HCT116 (cell line): ENCODE results near the gene CFAP77. TPM values are rescaled to one million over a fixed set of nuclear protein-coding genes. Genes with fewer than 3 reads are reported as not detected.

Experiments used
- ATAC-seq: fragments of 200-7000 bp; cut with Tn5 transposase; 2 replicates; pipeline ENCODE4 v1.9.1; 2020; ENCODE audit warnings: mild to moderate bottlenecking, moderate library complexity
- BruUV-seq: library from RNA; stranded (reverse); fragments of 400-500 nt; replicated peaks from 2 replicates; lab custom pipeline; 2021; lab: Mats Ljungman, UMichigan
- CTCF ChIA-PET: fragments of 300-600 bp; sonication (Branson Sonifier 250); formaldehyde crosslinking; loops from one replicate; lab custom pipeline; 2021; ENCODE audit warnings: antibody characterized with exemption; lab: Charles Lee
- POLR2A ChIA-PET: fragments of 300-600, 350-600 bp; sonication (Branson Sonifier 250); formaldehyde crosslinking; loops from one replicate; lab custom pipeline; 2021; ENCODE audit warnings: antibody characterized with exemption; lab: Charles Lee
- RAD21 ChIA-PET, 2 experiments: fragments of 300-600 bp; sonication (Branson Sonifier 250); formaldehyde crosslinking; loops; one replicate each; lab custom pipeline; 2023; ENCODE audit warnings: low total read pairs in 2 of 2; ENCODE audit not compliant: uncharacterized antibody in 2 of 2, unreplicated experiment in 2 of 2, low non-redundant PET in 1 of 2; lab: Charles Lee
- DNase-seq: peaks from one replicate; pipeline ENCODE4 v3.0.0-alpha.2; 2010; ENCODE audit warnings: low read depth, low spot score
- H2AFZ ChIP-seq: fragments of 200-600 bp; shearing (Covaris generic), sonication (generic); 2 replicates; pipeline ENCODE4 v1.6.1; 2017; ENCODE audit warnings: low read depth, mixed run types, mixed read lengths, antibody characterized with exemption, low read length; ENCODE audit not compliant: poor library complexity, severe bottlenecking
- H3K27ac ChIP-seq: 2 replicates; pipeline ENCODE4 v1.5.1; 2012; ENCODE audit warnings: low read depth, low read length
- H3K27me3 ChIP-seq: fragments of 200-600 bp; sonication (generic); 2 replicates; pipeline ENCODE4 v1.6.1; 2016; ENCODE audit warnings: mixed run types, low read length, mixed read lengths; ENCODE audit not compliant: insufficient read depth
- H3K36me3 ChIP-seq, 2 experiments: fragments of 200-500 bp in 1 of 2; fragments of 200-600 bp in 1 of 2; sonication (Bioruptor generic) in 1 of 2; sonication (generic) in 1 of 2; 2 replicates each; pipeline versions ENCODE4 v1.5.1 to v1.6.1; 2014 to 2016; ENCODE audit warnings: low read length in 2 of 2, inconsistent platforms in 1 of 2, mixed read lengths in 1 of 2, mixed run types in 1 of 2; ENCODE audit not compliant: insufficient read depth in 2 of 2, control insufficient read depth in 1 of 2
- H3K4me1 ChIP-seq, 2 experiments: fragments of 200-600 bp in 1 of 2; sonication (generic) in 1 of 2; 2 replicates each; pipeline versions ENCODE4 v1.5.1 to v1.6.1; 2012 to 2017; ENCODE audit warnings: low read length in 2 of 2, inconsistent platforms in 1 of 2, mild to moderate bottlenecking in 1 of 2, mixed read lengths in 1 of 2, mixed run types in 1 of 2, moderate library complexity in 1 of 2; ENCODE audit not compliant: insufficient read depth in 2 of 2, control insufficient read depth in 1 of 2
- H3K4me2 ChIP-seq: fragments of 200-600 bp; sonication (generic); 2 replicates; pipeline ENCODE4 v1.6.1; 2017; ENCODE audit warnings: mixed run types, low read length, mixed read lengths
- H3K4me3 ChIP-seq, 2 experiments: fragments of 200-600 bp in 1 of 2; sonication (generic) in 1 of 2; replicated peaks in 1 of 2; 2 replicates each; pipeline ENCODE4 v1.5.1; 2011 to 2016; ENCODE audit warnings: low read length in 2 of 2, control low read depth in 1 of 2, low read depth in 1 of 2, mild to moderate bottlenecking in 1 of 2, mixed read lengths in 1 of 2, mixed run types in 1 of 2
- H3K79me2 ChIP-seq: fragments of 200-600 bp; sonication (generic); 2 replicates; pipeline ENCODE4 v1.6.1; 2017; ENCODE audit warnings: mild to moderate bottlenecking, mixed run types, low read length, moderate library complexity, mixed read lengths; ENCODE audit not compliant: insufficient read depth
- H3K9ac ChIP-seq: fragments of 200-600 bp; sonication (generic); 2 replicates; pipeline ENCODE4 v1.6.1; 2016; ENCODE audit warnings: low read length, mixed read lengths
- H3K9me2 ChIP-seq: fragments of 200-600 bp; sonication (generic), shearing (Covaris generic); 2 replicates; pipeline ENCODE4 v1.6.1; 2017; ENCODE audit warnings: mixed run types, mild to moderate bottlenecking, moderate library complexity; ENCODE audit not compliant: insufficient read depth
- H3K9me3 ChIP-seq, 2 experiments: fragments of 200-500 bp in 1 of 2; fragments of 200-600 bp in 1 of 2; sonication (Bioruptor generic) in 1 of 2; sonication (generic) in 1 of 2; 2 replicates each; pipeline ENCODE4 v1.6.1; 2014 to 2017; ENCODE audit warnings: low read length in 2 of 2, mixed read lengths in 2 of 2, inconsistent platforms in 1 of 2, low read depth in 1 of 2, mild to moderate bottlenecking in 1 of 2, mixed run types in 1 of 2, moderate library complexity in 1 of 2; ENCODE audit not compliant: control insufficient read depth in 1 of 2, insufficient read depth in 1 of 2
- H4K20me1 ChIP-seq: fragments of 200-600 bp; sonication (generic), shearing (Covaris generic); 2 replicates; pipeline ENCODE4 v1.6.1; 2017; ENCODE audit warnings: mixed run types, mild to moderate bottlenecking, moderate library complexity; ENCODE audit not compliant: insufficient read depth
- EZH2 ChIP-seq: fragments of 200-600 bp; sonication (generic); IDR thresholded peaks from 2 replicates; pipeline ENCODE4 v1.6.1; 2017; ENCODE audit warnings: antibody characterized with exemption, mixed run types
- RAD21 ChIP-seq: IDR thresholded peaks from 2 replicates; pipeline ENCODE4 v1.6.1; 2012; ENCODE audit warnings: low read depth, mild to moderate bottlenecking
- ZFX ChIP-seq: fragments of 450-650 bp; IDR thresholded peaks from 2 replicates; pipeline ENCODE4 v1.6.1; 2017
- intact Hi-C: fragments of 100-400 bp; cut with micrococcal nuclease; formaldehyde crosslinking; loops from 2 replicates; pipeline ENCODE4 v1.10.0; 2022
- total RNA-seq: library from RNA; stranded (reverse); gene quantifications from one replicate; pipeline ENCODE4 v1.2.1, GENCODE V29; 2021; ENCODE audit not compliant: unreplicated experiment
- TF ChIP-seq, protein P1 (sequence below): IDR thresholded peaks from 2 replicates; pipeline ENCODE4 v1.6.1; 2012
- TF ChIP-seq, protein P2 (sequence below): IDR thresholded peaks from 2 replicates; pipeline ENCODE4 v1.6.1; 2012; ENCODE audit warnings: low read depth

Gene CFAP77
- total RNA-seq, 1 experiment from 2014 or later = 0.98 TPM

DNA sequence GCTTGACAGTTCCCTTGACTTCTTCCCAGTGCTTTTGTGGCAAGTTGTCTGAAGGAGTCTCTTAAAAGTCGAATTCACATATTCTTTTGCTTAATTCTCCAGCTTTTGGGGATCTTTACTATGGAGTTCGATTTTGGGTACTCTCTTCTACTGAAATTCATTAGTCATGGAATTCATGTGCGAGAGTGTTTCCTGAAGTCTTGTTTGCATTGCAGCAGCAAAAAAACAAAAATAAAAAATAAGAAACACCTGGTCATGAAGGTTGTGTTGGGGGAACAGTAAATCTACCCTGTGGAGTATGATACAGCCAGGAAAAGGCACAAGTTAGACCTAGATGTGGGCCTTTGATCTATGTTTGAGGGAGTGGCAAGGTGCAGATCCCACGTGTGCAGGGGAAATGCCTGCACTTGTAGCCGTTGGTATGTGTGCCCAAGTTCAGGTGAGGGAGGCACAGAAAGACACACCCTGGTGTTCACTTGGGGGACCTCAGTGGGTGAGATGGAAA lies 55.2 kb downstream of the CFAP77 start:
- POLR2A ChIA-PET = no interaction called here
- CTCF ChIA-PET = no interaction called here
- BruUV-seq = no TSS peak

More for the DNA sequence above, 55.2 kb downstream of the CFAP77 start:
- Histone ChIP-seq H3K36me3 (no peaks in the 10 kb centered on the region), H3K27ac (no peak overlapping the region), H2AFZ (no peak overlapping the region), H3K4me3 (no peak overlapping the region)
- DNase-seq = no peak
- no peak for TF ChIP-seq EZH2
- TF ChIP-seq, protein P1, sequence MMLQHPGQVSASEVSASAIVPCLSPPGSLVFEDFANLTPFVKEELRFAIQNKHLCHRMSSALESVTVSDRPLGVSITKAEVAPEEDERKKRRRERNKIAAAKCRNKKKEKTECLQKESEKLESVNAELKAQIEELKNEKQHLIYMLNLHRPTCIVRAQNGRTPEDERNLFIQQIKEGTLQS = no peak
- TF ChIP-seq, protein P2, sequence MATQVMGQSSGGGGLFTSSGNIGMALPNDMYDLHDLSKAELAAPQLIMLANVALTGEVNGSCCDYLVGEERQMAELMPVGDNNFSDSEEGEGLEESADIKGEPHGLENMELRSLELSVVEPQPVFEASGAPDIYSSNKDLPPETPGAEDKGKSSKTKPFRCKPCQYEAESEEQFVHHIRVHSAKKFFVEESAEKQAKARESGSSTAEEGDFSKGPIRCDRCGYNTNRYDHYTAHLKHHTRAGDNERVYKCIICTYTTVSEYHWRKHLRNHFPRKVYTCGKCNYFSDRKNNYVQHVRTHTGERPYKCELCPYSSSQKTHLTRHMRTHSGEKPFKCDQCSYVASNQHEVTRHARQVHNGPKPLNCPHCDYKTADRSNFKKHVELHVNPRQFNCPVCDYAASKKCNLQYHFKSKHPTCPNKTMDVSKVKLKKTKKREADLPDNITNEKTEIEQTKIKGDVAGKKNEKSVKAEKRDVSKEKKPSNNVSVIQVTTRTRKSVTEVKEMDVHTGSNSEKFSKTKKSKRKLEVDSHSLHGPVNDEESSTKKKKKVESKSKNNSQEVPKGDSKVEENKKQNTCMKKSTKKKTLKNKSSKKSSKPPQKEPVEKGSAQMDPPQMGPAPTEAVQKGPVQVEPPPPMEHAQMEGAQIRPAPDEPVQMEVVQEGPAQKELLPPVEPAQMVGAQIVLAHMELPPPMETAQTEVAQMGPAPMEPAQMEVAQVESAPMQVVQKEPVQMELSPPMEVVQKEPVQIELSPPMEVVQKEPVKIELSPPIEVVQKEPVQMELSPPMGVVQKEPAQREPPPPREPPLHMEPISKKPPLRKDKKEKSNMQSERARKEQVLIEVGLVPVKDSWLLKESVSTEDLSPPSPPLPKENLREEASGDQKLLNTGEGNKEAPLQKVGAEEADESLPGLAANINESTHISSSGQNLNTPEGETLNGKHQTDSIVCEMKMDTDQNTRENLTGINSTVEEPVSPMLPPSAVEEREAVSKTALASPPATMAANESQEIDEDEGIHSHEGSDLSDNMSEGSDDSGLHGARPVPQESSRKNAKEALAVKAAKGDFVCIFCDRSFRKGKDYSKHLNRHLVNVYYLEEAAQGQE = no peak
- TF ChIP-seq ZFX = no peak
- no peak for TF ChIP-seq RAD21
- TF ChIP-seq, all 23 proteins: peak for 0
- H3K27me3 ChIP-seq = no peaks in the 10 kb centered on the region
- no peaks in the 10 kb centered on the region for H4K20me1 ChIP-seq
- H3K9ac ChIP-seq = no peak overlapping the region
- intact Hi-C loops = no loop called here
- no peaks in the 10 kb centered on the region for H3K9me2 ChIP-seq
- RAD21 ChIA-PET = no interaction called here
- no peaks in the 10 kb centered on the region for H3K9me3 ChIP-seq
- no peak overlapping the region for H3K4me2 ChIP-seq
- no peaks in the 10 kb centered on the region for H3K4me1 ChIP-seq
- no peaks in the 10 kb centered on the region for H3K79me2 ChIP-seq
- no peak for ATAC-seq
